Astrocyte of the hippocampus (primary cell): Measurements from ENCODE around the gene NOX4.
"Not testable (repeated sequence)": the region's sequence is repeated elsewhere in the genome, so short reads cannot be mapped to it uniquely, and the experiment has no call there.

Experiments
- DNase-seq: peaks from one replicate; pipeline ENCODE4 v3.0.0; 2011; ENCODE audit warnings: low read depth, low spot score

NOX4 gene

GRCh38 chr11:89308272-89308671, 182.9 kb downstream of the NOX4 start:
- not testable (repeated sequence) for DNase-seq

- not testable (repeated sequence) for DNase-seq
Observed at GRCh38 chr11:89303029-89303428, 188.1 kb downstream of the NOX4 start.

- DNase-seq: not testable (repeated sequence)
Observed at GRCh38 chr11:89295023-89295422, 196.2 kb downstream of the NOX4 start.

- DNase-seq: peak; percentile 22
Observed at GRCh38 chr11:89293965-89294679, 197.1 kb downstream of the NOX4 start.

- not testable (repeated sequence) for DNase-seq
Observed at GRCh38 chr11:89288004-89288403, 203.2 kb downstream of the NOX4 start.

GRCh38 chr11:89286601-89287000, 204.6 kb downstream of the NOX4 start:
- DNase-seq: not testable (repeated sequence)

- not testable (repeated sequence) for DNase-seq
Observed at GRCh38 chr11:89281032-89281677, 210.0 kb downstream of the NOX4 start.

GRCh38 chr11:89279176-89279575, 212.0 kb downstream of the NOX4 start:
- no peak for DNase-seq

- peak; percentile 2 for DNase-seq
Observed at GRCh38 chr11:89275966-89276365, 215.2 kb downstream of the NOX4 start.
